Activated gamma-delta T cell (primary cell): ENCODE measurements around the gene IL4R.
"Not testable (repeated sequence)": the region's sequence is repeated elsewhere in the genome, so short reads cannot be mapped to it uniquely, and the experiment has no call there.

Experiments used
- DNase-seq: peaks from one replicate; lab custom pipeline; 2025; lab: John Stamatoyannopoulos, UW

Gene IL4R

DNA sequence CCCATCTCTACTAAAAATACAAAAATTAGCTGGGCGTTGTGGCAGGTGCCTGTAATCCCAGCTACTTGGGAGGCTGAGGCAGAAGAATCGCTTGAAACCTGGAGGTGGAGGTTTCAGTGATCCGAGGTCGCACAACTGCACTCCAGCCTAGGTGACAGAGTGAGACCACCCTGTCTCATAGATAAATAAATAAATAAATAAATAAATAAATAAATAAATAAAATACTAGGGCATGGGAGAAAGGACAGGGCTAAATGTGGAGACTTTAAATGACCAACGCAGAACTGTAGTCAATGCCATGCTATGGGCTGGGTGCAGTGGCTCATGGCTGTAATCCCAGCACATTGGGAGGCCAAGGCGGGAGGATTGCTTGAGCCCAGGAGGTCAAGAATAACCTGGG is 25.5 kb upstream of the IL4R start:
- not testable (repeated sequence) for DNase-seq

DNA sequence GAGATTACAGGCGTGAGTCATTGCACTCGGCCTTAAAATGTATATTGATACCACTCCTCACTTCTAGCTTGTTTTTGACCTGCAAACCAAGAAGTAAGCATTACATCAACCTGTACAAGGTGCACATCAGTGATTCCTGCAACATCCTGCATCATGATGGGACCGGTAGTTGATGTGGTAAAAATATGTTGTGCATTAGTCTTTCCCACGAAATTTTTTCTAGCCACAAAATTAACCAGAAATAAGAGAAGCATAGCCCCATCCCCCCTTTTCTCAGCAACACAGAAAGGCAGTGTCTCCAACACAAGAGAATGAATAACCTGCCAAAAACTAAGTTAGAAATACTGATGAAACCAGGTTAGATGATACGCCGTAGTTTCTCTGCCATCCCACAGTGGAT is 24.1 kb upstream of the IL4R start:
- no peak for DNase-seq

DNA sequence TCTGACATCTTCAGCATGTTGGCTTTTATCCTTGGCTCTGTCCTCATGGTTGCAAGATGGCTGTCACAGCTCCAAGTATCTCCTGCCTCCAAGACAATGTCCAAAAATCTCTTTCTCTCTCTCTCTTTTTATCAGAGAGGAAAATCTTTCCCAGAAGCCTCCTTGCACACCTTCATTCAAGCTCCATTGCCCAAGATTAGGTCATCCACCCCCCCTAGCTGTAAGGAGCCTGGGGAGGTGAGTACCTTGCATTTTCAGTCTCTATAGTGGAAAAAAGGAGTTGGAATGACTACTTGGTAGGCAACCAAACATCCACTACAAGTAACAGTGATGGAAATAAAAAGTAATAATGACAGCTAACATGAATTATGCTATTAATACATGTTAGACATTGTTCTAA is 23.2 kb upstream of the IL4R start:
- DNase-seq, result no peak

DNA sequence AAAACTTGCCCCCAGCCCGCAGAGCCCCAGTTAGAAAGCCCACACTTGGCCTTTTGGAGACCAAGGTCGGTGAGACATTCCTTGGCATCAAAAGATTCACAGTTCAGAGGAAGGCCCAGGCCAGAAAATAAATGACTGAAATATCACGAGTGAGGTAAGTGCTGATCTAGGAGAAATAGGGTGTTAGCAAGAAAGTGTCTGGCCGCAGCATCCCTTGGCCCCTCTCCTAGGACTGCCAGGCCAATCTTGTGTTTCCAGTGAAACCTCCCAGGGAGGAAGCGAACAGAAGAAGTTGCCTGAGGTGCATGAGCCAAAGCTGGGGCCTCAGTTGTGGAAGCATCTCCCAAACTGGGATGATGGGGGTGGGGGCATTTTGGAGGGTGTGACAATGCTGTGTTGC is 22.7 kb upstream of the IL4R start:
- no peak for DNase-seq

- no peak for DNase-seq
Measured at GRCh38 chr16:27291722-27292240, 22.0 kb upstream of the IL4R start.

DNA sequence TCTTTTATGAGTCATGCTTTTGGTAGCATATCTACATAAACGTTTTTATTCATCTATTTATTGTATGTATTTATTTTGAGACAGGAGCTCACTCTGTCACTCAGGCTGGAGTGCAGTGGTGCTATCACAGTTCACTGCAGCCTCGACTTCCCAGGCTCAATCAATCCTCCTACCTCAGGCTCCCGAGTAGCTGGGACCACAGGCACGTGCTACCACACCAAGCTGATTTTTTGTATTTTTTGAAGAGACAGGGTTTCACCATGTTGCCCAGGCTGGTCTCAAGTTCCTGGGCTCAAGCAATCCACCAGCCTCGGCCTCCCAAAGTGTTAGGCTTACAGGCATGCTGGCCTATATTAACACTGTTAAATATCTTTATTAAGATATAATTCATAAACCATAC is 20.4 kb upstream of the IL4R start:
- DNase-seq, result no peak

GRCh38 chr16:27298132-27298531 is 15.6 kb upstream of the IL4R start:
- DNase-seq, result no peak

DNA sequence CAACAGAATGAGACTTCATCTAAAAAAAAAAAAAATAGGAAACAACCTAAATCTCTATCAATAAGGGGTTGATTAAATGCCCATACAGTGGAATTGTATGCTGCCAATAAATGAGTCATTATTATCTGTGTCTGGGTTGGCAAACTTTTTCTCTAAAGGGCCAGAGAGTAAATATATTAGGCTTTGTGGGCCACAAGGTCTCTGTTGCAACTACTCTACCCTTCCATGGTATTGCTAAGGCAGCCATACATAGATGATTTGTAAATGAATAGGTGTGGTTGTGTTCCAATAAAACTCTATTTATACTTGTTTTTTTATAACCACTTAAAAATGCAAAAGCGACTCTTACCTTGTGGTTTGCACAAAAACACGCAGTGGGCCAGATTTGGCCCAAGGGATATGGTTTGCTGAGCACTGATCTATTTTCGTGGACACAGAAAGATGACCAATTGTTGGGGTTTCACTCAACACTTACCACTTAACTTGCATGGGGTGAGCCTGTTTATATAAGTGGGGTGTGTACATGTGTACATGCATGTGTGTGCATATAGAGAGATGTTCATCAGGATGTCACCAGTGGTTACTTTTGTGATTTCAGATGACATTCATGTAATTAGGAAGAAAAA is 12.4 kb upstream of the IL4R start:
- DNase-seq, result no peak

DNA sequence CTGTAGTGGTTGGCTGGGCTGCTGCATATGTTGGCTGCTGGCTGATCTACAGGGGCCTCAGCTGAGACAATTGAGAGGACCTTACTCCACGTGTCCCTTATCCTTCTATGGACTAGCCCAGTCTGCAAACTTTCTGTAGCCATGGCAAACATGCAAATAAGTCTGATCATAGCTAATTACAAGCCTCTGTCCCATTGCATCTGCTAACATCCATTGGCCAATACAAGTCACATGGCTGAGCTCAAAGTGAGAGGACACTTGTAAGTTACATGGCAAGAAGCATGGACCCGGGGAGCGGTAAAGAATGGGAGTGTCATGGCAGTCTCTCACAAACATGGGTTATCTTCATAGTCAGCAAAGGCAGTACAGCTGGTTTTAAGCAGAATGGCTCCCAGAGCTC is 11.6 kb upstream of the IL4R start:
- no peak for DNase-seq

DNA sequence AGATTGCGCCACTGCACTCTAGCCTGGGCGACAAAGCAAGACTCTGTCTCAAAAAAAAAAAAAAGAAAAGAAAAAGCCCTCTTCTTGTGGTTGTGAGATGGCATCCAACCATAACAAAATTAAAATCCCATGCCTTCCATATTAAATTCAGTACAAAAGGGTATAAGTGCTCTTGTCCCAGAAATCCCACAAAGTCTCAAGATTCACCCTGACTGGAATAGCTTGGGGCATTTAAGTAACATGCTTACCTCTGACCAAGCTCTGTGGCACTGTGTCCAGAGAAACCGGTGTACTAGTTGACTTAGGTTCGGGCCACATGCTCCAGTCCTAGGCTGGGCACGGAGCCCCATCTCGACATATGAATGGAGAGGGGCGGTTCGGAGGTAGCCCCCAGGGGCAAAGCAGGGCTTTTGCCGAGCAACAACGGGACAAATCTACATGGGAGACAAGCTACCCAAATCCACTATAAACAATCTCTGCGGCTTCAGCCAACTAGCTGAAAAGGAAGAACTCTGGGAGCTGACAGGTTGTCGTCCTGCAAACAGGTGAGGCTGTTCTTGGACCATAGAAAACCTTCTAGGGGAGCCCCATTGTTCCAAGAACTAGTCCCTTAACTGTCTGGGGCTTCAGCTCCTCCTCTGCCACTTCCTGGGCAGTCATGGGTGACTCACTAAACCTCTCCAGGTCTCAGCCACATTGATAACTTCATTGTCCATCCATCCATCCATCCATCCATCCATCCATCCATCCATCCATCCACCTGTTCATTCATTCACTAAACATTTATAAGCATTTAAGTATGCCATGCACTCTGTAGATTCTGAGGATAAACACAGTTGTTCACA is 10.3 kb upstream of the IL4R start:
- no peak for DNase-seq

GRCh38 chr16:27304102-27304501 is 9.7 kb upstream of the IL4R start:
- DNase-seq, result no peak

DNA sequence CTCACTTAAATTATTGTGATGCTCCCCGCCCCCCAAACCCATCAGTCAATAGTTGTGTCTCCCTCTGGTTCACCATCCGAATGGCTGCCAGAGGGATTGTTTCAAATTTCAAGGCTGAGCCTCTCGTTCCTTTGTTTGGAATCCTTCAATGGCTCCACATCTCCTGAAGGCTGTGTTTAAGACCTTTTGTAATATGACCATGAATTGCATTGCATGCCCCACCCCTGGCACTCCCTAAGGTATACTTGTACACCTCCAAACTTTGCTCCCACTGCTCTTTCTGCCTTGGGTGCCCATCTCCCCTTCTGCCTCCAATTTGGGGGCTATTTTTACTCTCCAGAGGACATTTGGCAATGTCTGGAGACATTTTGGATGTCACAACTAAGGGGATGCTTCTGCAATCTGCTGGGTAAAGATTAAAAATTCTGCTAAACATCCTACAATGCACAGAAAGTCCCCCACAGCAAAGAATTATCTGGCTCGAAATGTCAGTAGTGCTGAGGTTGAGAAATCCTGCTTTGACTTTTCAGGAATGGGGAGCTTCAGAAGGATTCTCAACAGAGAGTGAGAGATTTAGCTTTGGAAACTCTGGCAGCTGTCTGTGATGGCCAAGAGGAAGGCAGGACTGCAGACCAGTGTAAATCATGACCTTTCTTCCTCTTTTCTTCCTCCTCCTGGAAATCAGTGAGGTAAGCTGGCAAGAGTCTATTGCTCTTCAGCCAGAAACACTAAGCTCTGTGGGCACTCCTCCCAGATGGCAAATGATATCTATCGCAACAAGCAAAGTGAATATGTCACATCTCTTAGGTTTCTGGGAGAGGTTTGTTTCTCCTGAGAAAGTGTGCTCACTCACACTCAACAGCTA is 8.7 kb upstream of the IL4R start:
- no peak for DNase-seq

DNA sequence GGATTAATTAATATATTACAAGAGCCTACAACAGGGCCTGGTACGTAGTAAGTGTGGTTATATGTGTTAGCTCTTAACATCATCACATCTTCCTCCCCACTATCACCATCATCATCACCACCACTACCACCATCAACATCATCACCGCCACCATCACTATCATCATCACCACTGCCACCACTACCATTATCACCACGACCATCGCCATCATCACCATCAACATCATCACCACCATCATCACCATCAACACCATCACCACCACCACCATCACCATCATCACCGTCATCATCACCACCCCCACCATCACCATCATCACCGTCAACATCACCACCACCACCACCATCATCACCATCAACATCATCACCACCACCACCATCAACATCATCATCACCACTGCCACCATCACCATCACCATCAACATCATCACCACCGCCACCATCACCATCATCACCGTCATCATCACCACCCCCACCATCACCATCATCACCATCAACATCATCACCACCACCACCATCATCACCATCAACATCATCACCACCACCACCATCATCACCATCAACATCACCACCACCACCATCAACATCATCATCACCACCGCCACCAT is 7.8 kb upstream of the IL4R start:
- no peak for DNase-seq

- DNase-seq, result no peak
Measured at GRCh38 chr16:27308792-27309191, 5.0 kb upstream of the IL4R start.

DNA sequence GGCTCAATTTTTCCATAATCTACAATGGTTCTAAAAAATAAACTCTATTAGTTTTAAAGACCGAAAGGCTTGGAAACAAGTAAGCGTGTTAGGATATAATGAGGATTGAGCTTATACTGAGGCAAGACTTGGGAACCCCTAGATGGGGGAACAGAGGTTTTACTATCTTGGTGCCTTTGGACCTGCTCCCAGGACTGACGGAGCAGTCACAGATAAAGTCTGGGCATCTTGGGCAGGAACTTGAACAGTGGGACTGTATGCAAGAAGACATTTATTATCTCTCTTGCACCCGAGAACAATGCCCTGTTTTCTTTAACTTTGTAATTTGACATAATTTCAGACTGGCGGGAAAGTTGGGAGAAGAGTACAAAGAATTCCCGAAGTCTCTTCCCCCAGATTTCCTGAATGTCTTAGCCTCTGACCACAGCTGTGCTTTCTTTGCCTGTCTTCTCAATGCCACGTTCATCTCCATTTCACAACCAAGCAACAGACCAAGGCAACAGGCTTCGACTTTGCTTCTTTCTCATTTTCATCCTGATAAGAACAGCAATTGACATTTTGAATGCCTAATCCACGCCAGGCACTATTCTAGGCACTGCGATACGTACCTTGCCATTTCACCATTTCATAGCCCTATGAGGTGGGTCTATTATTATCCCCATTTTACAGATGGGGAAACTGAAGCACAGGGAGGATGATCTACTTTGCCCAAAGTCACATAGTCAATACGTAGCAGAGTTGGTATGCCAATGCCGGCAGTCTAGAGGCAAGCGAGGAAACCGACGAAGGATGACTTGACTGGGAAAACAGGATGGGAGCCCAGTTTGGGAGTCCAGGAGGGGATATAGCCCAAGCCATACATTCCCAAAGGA is 3.0 kb upstream of the IL4R start:
- DNase-seq, result no peak

- no peak for DNase-seq
Measured at GRCh38 chr16:27311448-27311830, 2.3 kb upstream of the IL4R start.

GRCh38 chr16:27311897-27312303 is 1.9 kb upstream of the IL4R start:
- no peak for DNase-seq

DNA sequence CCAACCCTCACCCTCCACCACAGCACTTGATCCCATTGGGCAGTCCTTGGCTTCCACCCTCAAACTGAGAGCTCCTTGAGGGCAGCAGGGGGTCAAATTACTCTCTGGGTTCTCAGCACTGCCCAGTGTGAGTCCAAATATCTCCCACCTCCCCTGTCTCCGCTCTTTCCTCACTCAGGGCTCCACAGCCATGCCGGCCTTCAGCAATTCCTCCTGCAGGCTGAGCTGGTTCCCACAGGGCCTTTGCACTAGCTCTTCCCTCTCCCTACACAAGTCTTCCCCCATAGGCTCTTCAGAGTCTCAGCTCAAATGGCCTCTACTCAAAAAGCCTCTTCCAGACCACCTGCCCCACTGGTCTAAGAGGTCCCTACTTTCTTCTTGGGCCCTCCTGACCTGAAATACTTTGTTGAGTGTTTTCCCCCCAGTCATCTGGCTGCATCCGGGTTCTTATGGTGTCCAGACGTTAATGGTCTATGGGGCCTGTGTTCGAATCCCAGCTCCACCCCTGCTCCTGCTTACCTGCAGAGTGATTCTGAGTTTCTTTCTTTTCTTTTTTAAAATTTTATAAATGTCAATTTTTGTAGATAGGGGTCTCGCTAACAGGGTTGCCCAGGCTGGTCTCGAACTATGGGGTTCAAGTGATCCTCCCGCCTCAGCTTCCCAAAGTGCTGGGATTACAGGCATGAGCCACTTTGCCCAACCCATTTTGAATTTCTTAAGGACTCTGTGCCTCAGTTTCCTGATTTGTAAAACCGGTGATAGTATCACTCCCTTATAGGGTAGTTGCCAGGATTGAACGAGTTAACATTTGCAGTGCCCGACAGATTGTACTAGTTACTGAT is 973 bp upstream of the IL4R start:
- no peak for DNase-seq

- DNase-seq, result no peak
Measured at GRCh38 chr16:27314161-27314723, 468 bp downstream of the IL4R start.

- no peak for DNase-seq
Measured at GRCh38 chr16:27314986-27315332, 1.2 kb downstream of the IL4R start.
